ENCODE data around the gene TCF21. TPM values are rescaled to one million over a fixed set of nuclear protein-coding genes. Genes with fewer than 3 reads are reported as not detected.

The TCF21 gene
- total and polyA plus RNA-seq, 2 of the 13 experiments (the other 11 are each of a cell fraction or from before 2014, with no cell fraction given) = not detected

- no peak for TF ChIP-seq TGIF2 (CRISPR knock-in tag; IDR thresholded peaks at IDR 0.05)
- TF ChIP-seq REL (CRISPR knock-in tag; conservative IDR thresholded peaks at IDR 0.05) = no peak
- no peak for TF ChIP-seq SETDB1 (CRISPR knock-in tag; IDR thresholded peaks at IDR 0.05; ENCODE audit: borderline replicate concordance)
- TF ChIP-seq ZNF44 (CRISPR knock-in tag; IDR thresholded peaks at IDR 0.05) = 0 out of 2 replicates have a peak, but pooled peaks have one; percentile 28
- TF ChIP-seq, protein P1, sequence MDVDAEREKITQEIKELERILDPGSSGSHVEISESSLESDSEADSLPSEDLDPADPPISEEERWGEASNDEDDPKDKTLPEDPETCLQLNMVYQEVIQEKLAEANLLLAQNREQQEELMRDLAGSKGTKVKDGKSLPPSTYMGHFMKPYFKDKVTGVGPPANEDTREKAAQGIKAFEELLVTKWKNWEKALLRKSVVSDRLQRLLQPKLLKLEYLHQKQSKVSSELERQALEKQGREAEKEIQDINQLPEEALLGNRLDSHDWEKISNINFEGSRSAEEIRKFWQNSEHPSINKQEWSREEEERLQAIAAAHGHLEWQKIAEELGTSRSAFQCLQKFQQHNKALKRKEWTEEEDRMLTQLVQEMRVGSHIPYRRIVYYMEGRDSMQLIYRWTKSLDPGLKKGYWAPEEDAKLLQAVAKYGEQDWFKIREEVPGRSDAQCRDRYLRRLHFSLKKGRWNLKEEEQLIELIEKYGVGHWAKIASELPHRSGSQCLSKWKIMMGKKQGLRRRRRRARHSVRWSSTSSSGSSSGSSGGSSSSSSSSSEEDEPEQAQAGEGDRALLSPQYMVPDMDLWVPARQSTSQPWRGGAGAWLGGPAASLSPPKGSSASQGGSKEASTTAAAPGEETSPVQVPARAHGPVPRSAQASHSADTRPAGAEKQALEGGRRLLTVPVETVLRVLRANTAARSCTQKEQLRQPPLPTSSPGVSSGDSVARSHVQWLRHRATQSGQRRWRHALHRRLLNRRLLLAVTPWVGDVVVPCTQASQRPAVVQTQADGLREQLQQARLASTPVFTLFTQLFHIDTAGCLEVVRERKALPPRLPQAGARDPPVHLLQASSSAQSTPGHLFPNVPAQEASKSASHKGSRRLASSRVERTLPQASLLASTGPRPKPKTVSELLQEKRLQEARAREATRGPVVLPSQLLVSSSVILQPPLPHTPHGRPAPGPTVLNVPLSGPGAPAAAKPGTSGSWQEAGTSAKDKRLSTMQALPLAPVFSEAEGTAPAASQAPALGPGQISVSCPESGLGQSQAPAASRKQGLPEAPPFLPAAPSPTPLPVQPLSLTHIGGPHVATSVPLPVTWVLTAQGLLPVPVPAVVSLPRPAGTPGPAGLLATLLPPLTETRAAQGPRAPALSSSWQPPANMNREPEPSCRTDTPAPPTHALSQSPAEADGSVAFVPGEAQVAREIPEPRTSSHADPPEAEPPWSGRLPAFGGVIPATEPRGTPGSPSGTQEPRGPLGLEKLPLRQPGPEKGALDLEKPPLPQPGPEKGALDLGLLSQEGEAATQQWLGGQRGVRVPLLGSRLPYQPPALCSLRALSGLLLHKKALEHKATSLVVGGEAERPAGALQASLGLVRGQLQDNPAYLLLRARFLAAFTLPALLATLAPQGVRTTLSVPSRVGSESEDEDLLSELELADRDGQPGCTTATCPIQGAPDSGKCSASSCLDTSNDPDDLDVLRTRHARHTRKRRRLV (CRISPR knock-in tag; IDR thresholded peaks at IDR 0.05) = no peak
- TF ChIP-seq ZNF547 (CRISPR knock-in tag; IDR thresholded peaks at IDR 0.05) = 0 out of 2 replicates have a peak, but pooled peaks have one; percentile 40
- TF ChIP-seq ZNF782 (CRISPR knock-in tag; IDR thresholded peaks at IDR 0.05; ENCODE audit: borderline replicate concordance) = no peak
- no peak for TF ChIP-seq TFE3 (CRISPR knock-in tag; IDR thresholded peaks at IDR 0.05)
- TF ChIP-seq, protein P2, sequence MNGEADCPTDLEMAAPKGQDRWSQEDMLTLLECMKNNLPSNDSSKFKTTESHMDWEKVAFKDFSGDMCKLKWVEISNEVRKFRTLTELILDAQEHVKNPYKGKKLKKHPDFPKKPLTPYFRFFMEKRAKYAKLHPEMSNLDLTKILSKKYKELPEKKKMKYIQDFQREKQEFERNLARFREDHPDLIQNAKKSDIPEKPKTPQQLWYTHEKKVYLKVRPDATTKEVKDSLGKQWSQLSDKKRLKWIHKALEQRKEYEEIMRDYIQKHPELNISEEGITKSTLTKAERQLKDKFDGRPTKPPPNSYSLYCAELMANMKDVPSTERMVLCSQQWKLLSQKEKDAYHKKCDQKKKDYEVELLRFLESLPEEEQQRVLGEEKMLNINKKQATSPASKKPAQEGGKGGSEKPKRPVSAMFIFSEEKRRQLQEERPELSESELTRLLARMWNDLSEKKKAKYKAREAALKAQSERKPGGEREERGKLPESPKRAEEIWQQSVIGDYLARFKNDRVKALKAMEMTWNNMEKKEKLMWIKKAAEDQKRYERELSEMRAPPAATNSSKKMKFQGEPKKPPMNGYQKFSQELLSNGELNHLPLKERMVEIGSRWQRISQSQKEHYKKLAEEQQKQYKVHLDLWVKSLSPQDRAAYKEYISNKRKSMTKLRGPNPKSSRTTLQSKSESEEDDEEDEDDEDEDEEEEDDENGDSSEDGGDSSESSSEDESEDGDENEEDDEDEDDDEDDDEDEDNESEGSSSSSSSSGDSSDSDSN (CRISPR knock-in tag; IDR thresholded peaks at IDR 0.05) = peak; percentile 63
- TF ChIP-seq ZNF256 (CRISPR knock-in tag; conservative IDR thresholded peaks at IDR 0.05) = 0 out of 2 replicates have a peak, but pooled peaks have one; percentile 46
- TF ChIP-seq FLYWCH1 (CRISPR knock-in tag; IDR thresholded peaks at IDR 0.05) = no peak
- 0 out of 2 replicates have a peak, but pooled peaks have one; percentile 20 for TF ChIP-seq TBX2 (CRISPR knock-in tag; IDR thresholded peaks at IDR 0.05; ENCODE audit: borderline replicate concordance)
- TF ChIP-seq SMAD3 (CRISPR knock-in tag; IDR thresholded peaks at IDR 0.05) = no peak
- TF ChIP-seq ZSCAN31 (CRISPR knock-in tag; IDR thresholded peaks at IDR 0.05; ENCODE audit: low read depth) = no peak
- no peak for TF ChIP-seq ETV6 (CRISPR knock-in tag; conservative IDR thresholded peaks at IDR 0.05)
- TF ChIP-seq DDIT3 (CRISPR knock-in tag; IDR thresholded peaks at IDR 0.05) = no peak
- TF ChIP-seq RNF2 (conservative IDR thresholded peaks at IDR 0.05; ENCODE audit: low read depth) = 0 out of 2 replicates have a peak, but pooled peaks have one; percentile 18
- no peak for TF ChIP-seq ZNF672 (CRISPR knock-in tag; IDR thresholded peaks at IDR 0.05)
- TF ChIP-seq SNAPC5 (CRISPR knock-in tag; IDR thresholded peaks at IDR 0.05; ENCODE audit: borderline replicate concordance) = no peak
These were observed 34.3 kb upstream of the TCF21 start (continued) for GRCh38 chr6:133854364-133855275.
